ENCODE measurements around the gene PDE11A. TPM values are rescaled to one million over a fixed set of nuclear protein-coding genes. Genes with fewer than 3 reads are reported as not detected.

The PDE11A gene
- total RNA-seq, 1 experiment from 2014 or later: 0.61 TPM

DNA sequence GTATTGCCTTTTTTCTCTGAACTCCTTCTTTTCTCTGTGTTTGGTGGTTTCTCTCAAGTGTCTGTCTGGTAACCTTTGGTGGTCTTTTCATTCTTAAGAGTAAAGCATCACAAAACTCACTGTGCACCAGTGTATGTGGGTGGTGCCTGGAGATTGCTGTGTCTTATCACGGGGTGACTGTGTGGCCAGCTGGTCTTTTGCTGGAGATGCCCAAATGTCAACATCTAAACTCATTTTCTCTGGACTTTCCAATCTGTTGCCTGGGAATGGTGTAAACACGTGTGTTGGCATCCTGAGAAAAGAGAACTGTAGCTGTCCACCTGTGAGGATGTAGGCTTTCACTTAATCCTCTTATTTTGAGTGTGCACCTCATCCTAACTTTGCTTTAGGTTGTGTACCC is 356.8 kb downstream of the PDE11A start:
- CTCF ChIA-PET: no interaction called here
- no TSS peak for BruUV-seq (replicated peaks)
- Histone ChIP-seq H3K9me3 (ENCODE audit: control insufficient read depth in 1 of 2, insufficient read depth in 1 of 2, low read depth in 1 of 2, low read length in 2 of 2) (no peaks in the 10 kb centered on the region), H3K9me2 (ENCODE audit: insufficient read depth) (no peaks in the 10 kb centered on the region), H3K27me3 (ENCODE audit: insufficient read depth, low read length) (no peaks in the 10 kb centered on the region), H3K4me3 (replicated peaks in 1 of 2; ENCODE audit: low read depth in 1 of 2, low read length in 2 of 2) (no peak overlapping the region), H2AFZ (ENCODE audit: low read depth, low read length, poor library complexity, severe bottlenecking) (no peak overlapping the region), H3K27ac (ENCODE audit: low read depth, low read length) (no peak overlapping the region), H3K36me3 (ENCODE audit: control insufficient read depth in 1 of 2, insufficient read depth in 2 of 2, low read length in 2 of 2) (no peaks in the 10 kb centered on the region), H3K79me2 (ENCODE audit: insufficient read depth, low read length) (no peaks in the 10 kb centered on the region), H4K20me1 (ENCODE audit: insufficient read depth) (no peaks in the 10 kb centered on the region), H3K4me1 (ENCODE audit: control insufficient read depth in 1 of 2, insufficient read depth in 2 of 2, low read length in 2 of 2) (no peaks in the 10 kb centered on the region), H3K9ac (ENCODE audit: low read length) (no peak overlapping the region), H3K4me2 (ENCODE audit: low read length) (no peak overlapping the region)
- ATAC-seq: no peak
- intact Hi-C loops (cut with micrococcal nuclease): no loop called here
- POLR2A ChIA-PET: no interaction called here
- RAD21 ChIA-PET (ENCODE audit: low non-redundant PET in 1 of 2, low total read pairs in 2 of 2, uncharacterized antibody in 2 of 2, unreplicated experiment in 2 of 2): no interaction called here
- no peak for DNase-seq (ENCODE audit: low read depth, low spot score)
- TF ChIP-seq, protein P1, sequence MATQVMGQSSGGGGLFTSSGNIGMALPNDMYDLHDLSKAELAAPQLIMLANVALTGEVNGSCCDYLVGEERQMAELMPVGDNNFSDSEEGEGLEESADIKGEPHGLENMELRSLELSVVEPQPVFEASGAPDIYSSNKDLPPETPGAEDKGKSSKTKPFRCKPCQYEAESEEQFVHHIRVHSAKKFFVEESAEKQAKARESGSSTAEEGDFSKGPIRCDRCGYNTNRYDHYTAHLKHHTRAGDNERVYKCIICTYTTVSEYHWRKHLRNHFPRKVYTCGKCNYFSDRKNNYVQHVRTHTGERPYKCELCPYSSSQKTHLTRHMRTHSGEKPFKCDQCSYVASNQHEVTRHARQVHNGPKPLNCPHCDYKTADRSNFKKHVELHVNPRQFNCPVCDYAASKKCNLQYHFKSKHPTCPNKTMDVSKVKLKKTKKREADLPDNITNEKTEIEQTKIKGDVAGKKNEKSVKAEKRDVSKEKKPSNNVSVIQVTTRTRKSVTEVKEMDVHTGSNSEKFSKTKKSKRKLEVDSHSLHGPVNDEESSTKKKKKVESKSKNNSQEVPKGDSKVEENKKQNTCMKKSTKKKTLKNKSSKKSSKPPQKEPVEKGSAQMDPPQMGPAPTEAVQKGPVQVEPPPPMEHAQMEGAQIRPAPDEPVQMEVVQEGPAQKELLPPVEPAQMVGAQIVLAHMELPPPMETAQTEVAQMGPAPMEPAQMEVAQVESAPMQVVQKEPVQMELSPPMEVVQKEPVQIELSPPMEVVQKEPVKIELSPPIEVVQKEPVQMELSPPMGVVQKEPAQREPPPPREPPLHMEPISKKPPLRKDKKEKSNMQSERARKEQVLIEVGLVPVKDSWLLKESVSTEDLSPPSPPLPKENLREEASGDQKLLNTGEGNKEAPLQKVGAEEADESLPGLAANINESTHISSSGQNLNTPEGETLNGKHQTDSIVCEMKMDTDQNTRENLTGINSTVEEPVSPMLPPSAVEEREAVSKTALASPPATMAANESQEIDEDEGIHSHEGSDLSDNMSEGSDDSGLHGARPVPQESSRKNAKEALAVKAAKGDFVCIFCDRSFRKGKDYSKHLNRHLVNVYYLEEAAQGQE (IDR thresholded peaks at IDR 0.05; ENCODE audit: low read depth): no peak
- TF ChIP-seq, protein P2, sequence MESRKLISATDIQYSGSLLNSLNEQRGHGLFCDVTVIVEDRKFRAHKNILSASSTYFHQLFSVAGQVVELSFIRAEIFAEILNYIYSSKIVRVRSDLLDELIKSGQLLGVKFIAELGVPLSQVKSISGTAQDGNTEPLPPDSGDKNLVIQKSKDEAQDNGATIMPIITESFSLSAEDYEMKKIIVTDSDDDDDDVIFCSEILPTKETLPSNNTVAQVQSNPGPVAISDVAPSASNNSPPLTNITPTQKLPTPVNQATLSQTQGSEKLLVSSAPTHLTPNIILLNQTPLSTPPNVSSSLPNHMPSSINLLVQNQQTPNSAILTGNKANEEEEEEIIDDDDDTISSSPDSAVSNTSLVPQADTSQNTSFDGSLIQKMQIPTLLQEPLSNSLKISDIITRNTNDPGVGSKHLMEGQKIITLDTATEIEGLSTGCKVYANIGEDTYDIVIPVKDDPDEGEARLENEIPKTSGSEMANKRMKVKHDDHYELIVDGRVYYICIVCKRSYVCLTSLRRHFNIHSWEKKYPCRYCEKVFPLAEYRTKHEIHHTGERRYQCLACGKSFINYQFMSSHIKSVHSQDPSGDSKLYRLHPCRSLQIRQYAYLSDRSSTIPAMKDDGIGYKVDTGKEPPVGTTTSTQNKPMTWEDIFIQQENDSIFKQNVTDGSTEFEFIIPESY (IDR thresholded peaks at IDR 0.05; ENCODE audit: extremely low read depth, insufficient replicate concordance, low read length): no peak
- TF ChIP-seq RAD21 (IDR thresholded peaks at IDR 0.05; ENCODE audit: low read depth): no peak
- no peak for TF ChIP-seq CBX3 (IDR thresholded peaks at IDR 0.05; ENCODE audit: low read depth)
- TF ChIP-seq FOSL1 (IDR thresholded peaks at IDR 0.05; ENCODE audit: low read depth): no peak
- no peak for TF ChIP-seq ELF1 (IDR thresholded peaks at IDR 0.05; ENCODE audit: borderline replicate concordance, low read depth)
